ENCODE measurements around the gene CFAP58.

GRCh38 chr10:104498347-104499081, 144.9 kb downstream of the CFAP58 start:
- TF ChIP-seq, protein P1, sequence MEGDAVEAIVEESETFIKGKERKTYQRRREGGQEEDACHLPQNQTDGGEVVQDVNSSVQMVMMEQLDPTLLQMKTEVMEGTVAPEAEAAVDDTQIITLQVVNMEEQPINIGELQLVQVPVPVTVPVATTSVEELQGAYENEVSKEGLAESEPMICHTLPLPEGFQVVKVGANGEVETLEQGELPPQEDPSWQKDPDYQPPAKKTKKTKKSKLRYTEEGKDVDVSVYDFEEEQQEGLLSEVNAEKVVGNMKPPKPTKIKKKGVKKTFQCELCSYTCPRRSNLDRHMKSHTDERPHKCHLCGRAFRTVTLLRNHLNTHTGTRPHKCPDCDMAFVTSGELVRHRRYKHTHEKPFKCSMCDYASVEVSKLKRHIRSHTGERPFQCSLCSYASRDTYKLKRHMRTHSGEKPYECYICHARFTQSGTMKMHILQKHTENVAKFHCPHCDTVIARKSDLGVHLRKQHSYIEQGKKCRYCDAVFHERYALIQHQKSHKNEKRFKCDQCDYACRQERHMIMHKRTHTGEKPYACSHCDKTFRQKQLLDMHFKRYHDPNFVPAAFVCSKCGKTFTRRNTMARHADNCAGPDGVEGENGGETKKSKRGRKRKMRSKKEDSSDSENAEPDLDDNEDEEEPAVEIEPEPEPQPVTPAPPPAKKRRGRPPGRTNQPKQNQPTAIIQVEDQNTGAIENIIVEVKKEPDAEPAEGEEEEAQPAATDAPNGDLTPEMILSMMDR (IDR thresholded peaks at IDR 0.05; ENCODE audit: extremely low read depth in 1 of 2, insufficient read depth in 1 of 2, low read depth in 1 of 2, low read length in 2 of 2) = no peak
- TF ChIP-seq POLR2A (IDR thresholded peaks at IDR 0.05; ENCODE audit: low read depth, low read length) (no peak), EZH2 (IDR thresholded peaks at IDR 0.05; ENCODE audit: borderline replicate concordance, low read depth, low read length, severe bottlenecking) (no peak), FOS (IDR thresholded peaks at IDR 0.05; ENCODE audit: borderline replicate concordance, insufficient read depth, low read length) (no peak), MYC (IDR thresholded peaks at IDR 0.05; ENCODE audit: low read depth, low read length) (no peak), JUN (IDR thresholded peaks at IDR 0.05; ENCODE audit: borderline replicate concordance, insufficient read depth, insufficient read length, low read depth) (no peak), MAX (IDR thresholded peaks at IDR 0.05; ENCODE audit: insufficient read depth, insufficient read length) (no peak), POLR2AphosphoS5 (IDR thresholded peaks at IDR 0.05; ENCODE audit: insufficient read depth, low read depth, low read length) (no peak)
